Measurements from ENCODE around the gene DHX16. TPM values are rescaled to one million over a fixed set of nuclear protein-coding genes. Genes with fewer than 3 reads are reported as not detected.

The DHX16 gene
- total and polyA plus RNA-seq, 2 of the 8 experiments (the other 6 are each of a cell fraction or from before 2014, with no cell fraction given), result 27.4 to 44.4 TPM

DNA sequence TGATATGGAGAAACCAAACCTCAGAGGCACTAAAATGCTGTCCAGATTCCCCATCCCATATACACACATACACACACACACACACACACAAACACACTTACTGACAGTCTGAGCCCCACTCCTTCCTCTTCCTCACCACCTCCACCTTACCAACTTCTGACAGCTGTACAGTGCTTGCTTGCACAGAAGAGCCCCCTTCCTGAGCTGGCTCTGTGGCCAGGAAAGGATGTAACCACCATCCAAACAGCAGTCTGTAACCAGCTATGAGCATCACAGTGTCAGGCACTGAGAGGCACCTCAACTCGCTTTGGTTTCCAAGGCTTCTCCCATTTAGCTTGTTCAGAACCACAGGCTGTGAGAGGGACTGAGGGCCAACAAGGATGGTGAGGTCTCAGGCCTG is 31.8 kb downstream of the DHX16 start:
- POLR2A ChIA-PET (ENCODE audit: partially characterized antibody), result interaction anchor here (0.8 to 3.2 kb wide), 12 partner anchors 9 to 62 kb away, joined by 3 to 27 read pairs (median 4); partner anchors contain the start of gene MRPS18B
- Histone ChIP-seq H2BK12ac (ENCODE audit: low read depth, low read length) (no peak overlapping the region), H3K4me1 (replicated peaks in 1 of 4; ENCODE audit: control insufficient read depth in 3 of 4, insufficient read depth in 4 of 4, low read length in 3 of 4) (peaks cover 0 to 4% (median under 1%) of the 10 kb centered on the region in 4 experiments; a peak in 2 of 7 replicates), H4K5ac (ENCODE audit: insufficient read length, low read depth, low read length) (no peak overlapping the region), H3K4me2 (ENCODE audit: insufficient read depth in 1 of 2, low read depth in 2 of 2, low read length in 2 of 2) (no peak overlapping the region), H3K14ac (ENCODE audit: insufficient read length) (no peak overlapping the region), H3K27ac (ENCODE audit: low read depth, low read length) (no peak overlapping the region), H3K18ac (ENCODE audit: extremely low read depth, low read length) (no peak overlapping the region), H2BK5ac (ENCODE audit: low read depth, low read length) (no peak overlapping the region), H3K56ac (replicated peaks; ENCODE audit: insufficient read length, low read depth, low read length) (no peak overlapping the region), H3K36me3 (ENCODE audit: control insufficient read depth in 2 of 4, insufficient read depth in 4 of 4, low read length in 3 of 4) (peaks cover 8 to 19% (median 13%) of the 10 kb centered on the region in 4 experiments), H4K91ac (replicated peaks; ENCODE audit: insufficient read length, low read length) (no peak overlapping the region), H3K27me3 (replicated peaks in 1 of 4; ENCODE audit: control insufficient read depth in 3 of 4, extremely low read depth in 1 of 4, insufficient read depth in 3 of 4, low read length in 3 of 4) (no peaks in the 10 kb centered on the region), H3K79me2 (ENCODE audit: control insufficient read depth in 1 of 2, insufficient read depth in 2 of 2, low read length in 2 of 2) (peaks cover 3 to 7% of the 10 kb centered on the region in 2 experiments; a peak in 3 of 4 replicates), H3K79me1 (ENCODE audit: low read depth, low read length) (peaks cover 3% of the 10 kb centered on the region), H2BK20ac (ENCODE audit: low read length) (no peak overlapping the region), H3K4me3 (ENCODE audit: extremely low read depth in 1 of 4, insufficient read depth in 2 of 4, low read depth in 3 of 4, low read length in 4 of 4) (no peak overlapping the region), H2BK120ac (replicated peaks; ENCODE audit: low read depth, low read length) (no peak overlapping the region), H3K4ac (replicated peaks; ENCODE audit: insufficient read length, low read depth, low read length) (no peak overlapping the region), H2BK15ac (ENCODE audit: low read length) (no peak overlapping the region), H3K23me2 (ENCODE audit: low read depth, low read length) (no peaks in the 10 kb centered on the region; the same call in 1 of the 2 replicates), H4K8ac (ENCODE audit: extremely low read depth, insufficient read depth, low read length) (no peak overlapping the region), H4K20me1 (replicated peaks in 1 of 2; ENCODE audit: control insufficient read depth in 1 of 2, insufficient read depth in 2 of 2, low read length in 2 of 2) (peaks cover 0 to 2% of the 10 kb centered on the region in 2 experiments), H2AK5ac (ENCODE audit: low read depth, low read length) (no peak overlapping the region), H2AFZ (ENCODE audit: low read length) (no peak overlapping the region), H3K9me3 (ENCODE audit: insufficient read depth in 2 of 2, low read depth in 1 of 2, low read length in 1 of 2) (no peaks in the 10 kb centered on the region), H3K23ac (ENCODE audit: insufficient read length) (no peak overlapping the region), H3K9ac (replicated peaks in 1 of 4; ENCODE audit: extremely low read depth in 1 of 4, low read depth in 3 of 4, low read length in 3 of 4) (0 out of 7 replicates have a peak overlapping the region, but pooled peaks of 1 of the 4 experiments have one; percentile 36)
- 94% methylated on average over 1 of the region's 1 CpG; no CpG with 5 or more reads in 1 of the 2 experiments for WGBS, 2 experiments (ENCODE audit: extremely low coverage in 1 of 2, insufficient coverage in 1 of 2, insufficient read length in 1 of 2, insufficient replicate concordance in 2 of 2, low coverage in 1 of 2, low lambda C conversion rate in 2 of 2, missing lambda C conversion rate in 1 of 2)
- FAIRE-seq (no peak), DNase-seq (ENCODE audit: low read depth in 1 of 2, low spot score in 2 of 2) (no peak)
- CTCF ChIA-PET (ENCODE audit: partially characterized antibody), result interaction anchor here (0.8 to 1.4 kb wide), 4 partner anchors 15 to 96 kb away, joined by 3 to 5 read pairs (median 3); partner anchors contain the start of gene ATAT1
- no peak for TF ChIP-seq MAFK (IDR thresholded peaks at IDR 0.05; ENCODE audit: low read depth, low read length)
- TF ChIP-seq CEBPB (IDR thresholded peaks at IDR 0.05; ENCODE audit: low read depth, low read length), result no peak
- no peak for TF ChIP-seq RAD21 (IDR thresholded peaks at IDR 0.05 in 1 of 2, conservative IDR thresholded peaks at IDR 0.05 in 1 of 2; ENCODE audit: low read depth in 2 of 2, low read length in 2 of 2)
- no peak for TF ChIP-seq SRF (IDR thresholded peaks at IDR 0.05; ENCODE audit: low read depth, low read length)
- no peak for TF ChIP-seq SIN3A (conservative IDR thresholded peaks at IDR 0.05 in 1 of 2, IDR thresholded peaks at IDR 0.05 in 1 of 2; ENCODE audit: low read depth in 1 of 2, low read length in 2 of 2)
- no peak for TF ChIP-seq RFX5 (IDR thresholded peaks at IDR 0.05; ENCODE audit: borderline replicate concordance, low read depth, low read length)
- TF ChIP-seq EP300 (IDR thresholded peaks at IDR 0.05; ENCODE audit: borderline replicate concordance in 1 of 2, low read depth in 2 of 2, low read length in 2 of 2), result no peak
- TF ChIP-seq CHD1 (IDR thresholded peaks at IDR 0.05; ENCODE audit: low read depth, low read length), result no peak
- no peak for TF ChIP-seq POU5F1 (IDR thresholded peaks at IDR 0.05; ENCODE audit: low read depth, low read length)
- TF ChIP-seq TAF7 (optimal IDR thresholded peaks at IDR 0.05; ENCODE audit: borderline replicate concordance, low read depth, low read length), result no peak
- no peak for TF ChIP-seq EGR1 (IDR thresholded peaks at IDR 0.05; ENCODE audit: borderline replicate concordance, low read depth, low read length)
- no peak for TF ChIP-seq CHD2 (IDR thresholded peaks at IDR 0.05; ENCODE audit: low read length)
- TF ChIP-seq RBBP5 (IDR thresholded peaks at IDR 0.05; ENCODE audit: borderline replicate concordance, low read depth, low read length), result no peak

Measured in H1 (cell line).